ENCODE results near the gene AGPAT4. TPM values are rescaled to one million over a fixed set of nuclear protein-coding genes. Genes with fewer than 3 reads are reported as not detected.
"Not testable (repeated sequence)": the region's sequence is repeated elsewhere in the genome, so short reads cannot be mapped to it uniquely, and the experiment has no call there.

The AGPAT4 gene
- total RNA-seq, 2 experiments from 2014 or later, result 2.0 to 2.4 TPM

GRCh38 chr6:161212902-161213301, 61.0 kb downstream of the AGPAT4 start:
- ChIA-PET CTCF (no interaction called here), POLR2A (no interaction called here)

DNA sequence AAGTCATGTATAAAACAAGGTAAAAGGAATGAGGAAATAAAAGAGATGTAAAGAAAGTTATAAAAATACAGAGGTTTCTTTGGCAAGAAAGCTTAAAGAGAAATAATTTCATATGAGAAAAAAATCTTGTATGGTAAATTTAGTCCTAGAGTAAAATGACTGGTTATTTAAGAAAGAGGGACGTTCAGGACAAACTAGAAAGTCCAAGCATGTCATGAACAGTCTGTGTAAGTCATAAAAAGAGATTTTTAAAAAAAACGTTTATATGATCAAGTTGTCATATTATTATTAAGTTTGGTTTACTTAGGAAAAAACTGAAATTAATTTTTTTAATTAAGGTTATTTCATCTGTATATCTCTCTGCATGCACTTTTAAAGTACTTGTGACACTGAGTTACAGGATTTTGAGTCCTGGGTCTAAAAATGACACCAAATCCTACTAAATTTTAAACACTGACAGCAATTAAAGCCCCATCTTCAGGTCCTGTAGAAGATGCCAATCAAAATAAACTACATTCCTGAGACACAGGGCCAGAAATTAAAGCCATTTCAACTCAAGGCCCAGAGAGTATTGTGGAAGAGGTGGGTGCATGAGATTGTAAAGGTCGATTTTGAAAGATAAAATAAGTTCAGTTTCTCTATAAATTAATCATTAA, 62.4 kb downstream of the AGPAT4 start:
- CTCF ChIA-PET, result no interaction called here
- POLR2A ChIA-PET, result no interaction called here

DNA sequence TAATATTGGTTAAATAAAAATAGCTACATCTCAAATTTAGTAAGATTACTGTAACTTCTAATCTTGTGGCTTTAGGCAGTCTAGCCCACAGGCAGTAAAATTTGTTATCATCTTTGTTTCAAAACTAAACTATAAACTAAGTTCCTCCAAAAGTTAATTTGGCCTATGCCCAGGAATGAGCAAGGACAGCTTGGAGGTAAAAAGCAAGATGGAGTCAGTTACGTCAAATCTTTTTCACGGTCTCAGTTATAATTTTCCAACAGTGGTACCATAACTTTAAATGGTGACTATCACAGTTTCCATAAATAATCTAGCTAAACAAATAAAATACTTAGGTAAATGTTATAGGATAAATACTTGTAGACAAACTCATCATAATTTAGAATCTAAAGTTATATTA, 63.0 kb downstream of the AGPAT4 start:
- POLR2A ChIA-PET, result no interaction called here
- CTCF ChIA-PET, result no interaction called here

- ChIA-PET CTCF (no interaction called here), POLR2A (no interaction called here)
Observed at GRCh38 chr6:161207200-161207599, 66.7 kb downstream of the AGPAT4 start.

GRCh38 chr6:161204866-161205557, 68.8 kb downstream of the AGPAT4 start:
- CTCF ChIA-PET, result no interaction called here
- POLR2A ChIA-PET, result no interaction called here

DNA sequence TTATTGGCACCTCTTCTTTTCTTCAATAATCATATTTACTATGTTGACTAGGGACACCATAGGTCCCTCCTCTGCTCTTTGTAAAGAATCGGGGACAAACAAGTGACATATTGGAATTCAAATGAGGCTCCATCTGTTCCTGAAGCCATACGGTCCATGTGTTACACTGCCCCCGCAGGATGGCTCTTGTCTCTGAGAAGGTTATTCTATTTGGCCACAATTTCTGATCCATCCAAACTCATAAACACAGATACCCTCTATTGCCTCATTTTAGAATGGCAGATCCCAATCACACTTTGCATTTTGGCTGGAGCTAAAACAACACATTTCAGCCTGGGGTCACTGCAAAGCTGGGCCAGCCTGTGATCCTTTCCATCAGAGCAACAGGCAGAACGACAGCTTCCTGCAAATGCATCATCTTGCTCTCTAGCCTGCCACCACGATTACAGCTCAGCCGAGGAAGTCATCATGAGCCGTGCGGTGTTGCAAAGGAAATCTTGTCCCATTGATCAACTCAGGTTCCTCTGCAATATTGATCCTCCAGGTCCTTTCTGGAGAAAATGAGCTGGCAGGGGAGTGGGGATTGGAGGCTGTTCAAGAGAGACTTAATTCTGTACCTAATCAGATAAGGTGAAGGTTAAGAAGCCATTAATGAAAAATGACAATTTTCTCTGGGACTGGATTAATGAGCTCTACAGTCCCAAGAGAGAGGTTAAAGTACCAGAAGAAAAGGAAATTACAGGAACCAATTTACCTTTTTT, 73.1 kb downstream of the AGPAT4 start:
- CTCF ChIA-PET, result no interaction called here
- POLR2A ChIA-PET, result no interaction called here

DNA sequence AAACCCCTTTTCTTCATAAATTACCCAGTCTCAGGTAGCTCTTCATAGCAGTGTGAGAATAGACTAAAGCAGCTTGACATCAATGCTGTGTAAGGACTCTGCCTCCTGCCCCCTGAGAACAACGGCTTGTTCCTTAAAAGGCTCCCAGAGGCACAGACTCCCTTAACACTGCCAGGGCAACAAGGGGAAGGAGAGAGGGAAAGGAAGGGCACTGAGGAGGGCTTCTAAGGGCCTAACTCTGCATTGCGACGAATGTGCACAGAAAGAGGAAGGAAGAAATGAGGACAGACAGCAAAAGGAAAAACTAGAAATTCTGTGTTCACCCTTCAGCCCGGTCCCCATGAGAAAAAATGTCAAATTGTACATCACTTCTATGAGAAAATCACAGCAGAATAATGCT, 74.0 kb downstream of the AGPAT4 start:
- CTCF ChIA-PET, result no interaction called here
- POLR2A ChIA-PET, result no interaction called here

GRCh38 chr6:161198783-161199460, 74.9 kb downstream of the AGPAT4 start:
- CTCF ChIA-PET, result no interaction called here
- POLR2A ChIA-PET, result no interaction called here

DNA sequence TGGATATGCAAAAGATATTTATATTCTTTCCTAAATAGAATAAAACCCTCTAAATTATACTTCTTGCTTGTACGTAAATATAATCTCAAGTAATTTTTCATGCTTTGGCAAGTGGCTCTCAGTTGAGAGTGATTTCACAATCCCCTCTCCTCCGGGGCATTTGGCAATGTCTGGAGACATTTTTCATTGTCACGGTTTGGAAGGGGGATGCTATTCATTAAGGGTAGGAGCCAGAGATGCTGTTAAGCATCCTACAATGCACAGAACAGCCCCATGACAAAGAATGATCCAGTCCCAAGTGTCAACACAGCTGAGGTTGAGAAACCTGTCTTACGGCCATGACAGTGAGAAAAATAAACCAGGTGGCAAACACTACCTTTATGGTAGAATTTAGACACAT, 75.7 kb downstream of the AGPAT4 start:
- ChIA-PET CTCF (no interaction called here), POLR2A (no interaction called here)

DNA sequence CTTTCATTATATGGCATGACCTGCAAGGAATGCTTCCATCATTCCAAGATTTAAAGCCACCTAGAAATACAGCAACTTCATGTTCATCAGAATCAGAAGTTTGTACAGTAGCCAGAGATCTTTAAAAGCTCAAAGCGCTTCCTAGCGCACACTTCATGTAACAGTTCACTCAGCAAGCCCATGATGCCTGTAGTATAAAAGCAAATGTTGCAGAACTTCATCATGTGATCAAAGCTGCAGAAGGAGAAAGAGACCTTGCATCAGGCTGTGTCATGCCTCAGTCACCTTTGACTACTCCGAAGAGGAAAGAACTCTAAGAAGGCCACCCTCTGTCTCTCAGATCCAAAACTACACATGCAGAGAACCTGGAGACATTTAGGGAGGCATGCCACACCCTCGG, 78.5 kb downstream of the AGPAT4 start:
- POLR2A ChIA-PET, result no interaction called here
- CTCF ChIA-PET, result no interaction called here

DNA sequence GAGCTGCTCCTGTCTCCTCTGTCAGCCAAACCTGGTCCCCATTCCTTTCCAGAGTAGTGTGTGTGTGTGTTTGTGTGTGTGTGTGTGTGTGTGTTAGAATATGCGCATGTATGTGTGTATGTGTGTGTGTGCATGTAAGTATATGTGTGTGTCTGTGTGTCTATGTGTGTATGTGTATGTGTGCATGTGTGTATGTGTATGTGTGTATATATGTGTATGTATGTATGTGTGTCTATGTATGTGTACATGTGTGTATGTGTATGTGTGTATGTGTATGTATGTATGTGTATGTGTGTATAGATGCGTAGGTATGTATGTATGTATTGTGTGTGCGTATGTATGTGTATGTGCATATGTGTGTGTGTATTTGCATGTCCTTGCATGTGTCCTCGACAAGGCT, 79.5 kb downstream of the AGPAT4 start:
- CTCF ChIA-PET, result interaction anchor here (0.6 kb wide), 1 partner anchor 1593 kb away, joined by 3 read pairs; no protein-coding TSS in a partner anchor

DNA sequence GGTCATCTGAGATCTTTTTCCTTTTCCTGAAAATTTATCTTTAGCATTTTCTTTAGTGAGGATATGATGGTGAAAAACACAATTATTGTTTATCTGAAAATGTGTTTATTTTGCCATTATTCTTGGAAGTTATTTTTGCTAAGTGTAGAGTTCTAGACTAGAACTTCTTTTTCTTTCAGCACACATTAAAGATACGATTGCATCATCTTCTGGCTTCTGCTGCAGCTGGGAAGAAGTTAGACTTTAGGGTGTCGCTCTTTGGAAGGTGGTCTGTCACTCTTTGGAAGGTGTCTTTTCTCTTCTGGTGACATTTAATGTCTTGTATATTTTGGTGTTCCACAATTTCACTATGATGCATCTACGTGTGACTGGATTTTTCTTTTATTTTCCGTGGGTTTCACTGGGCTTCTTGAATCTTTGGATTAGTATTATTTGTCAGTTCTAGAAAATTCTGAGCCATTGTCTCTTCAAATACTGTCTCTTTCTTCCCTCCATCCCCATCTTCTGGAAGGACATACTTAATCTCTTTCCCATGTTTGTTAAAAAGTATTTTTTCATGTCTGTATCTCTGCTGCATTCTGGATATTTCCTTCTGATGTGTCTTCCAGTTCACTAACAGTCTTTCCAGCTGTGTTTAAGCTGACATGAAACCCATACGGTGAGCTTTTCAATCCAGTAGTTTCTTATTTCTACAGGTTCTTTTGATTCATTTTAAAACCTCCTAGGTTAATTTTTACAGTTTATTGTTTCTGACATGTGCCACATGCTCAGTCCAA, 81.0 kb downstream of the AGPAT4 start:
- POLR2A ChIA-PET, result no interaction called here

More for the DNA sequence above, 79.5 kb downstream of the AGPAT4 start:
- POLR2A ChIA-PET, result no interaction called here

DNA sequence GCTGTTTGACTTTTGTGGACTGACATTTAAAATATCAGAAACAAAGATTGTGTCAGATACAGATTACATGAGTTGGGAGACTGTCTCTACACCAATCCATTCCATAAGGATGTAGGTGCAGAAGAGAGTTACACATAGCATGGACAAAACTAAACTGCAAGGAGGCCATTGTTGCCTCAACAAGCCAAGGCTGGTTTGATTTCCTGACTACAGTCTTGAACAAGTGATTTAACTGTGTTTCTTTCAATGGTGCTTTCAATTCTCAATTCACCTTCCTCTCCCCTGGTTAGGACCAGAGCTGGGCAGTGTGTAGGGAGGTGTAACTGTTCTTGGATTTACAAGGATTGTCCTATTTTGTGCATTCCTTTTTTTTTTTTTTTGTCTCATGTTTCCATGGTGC, 82.2 kb downstream of the AGPAT4 start:
- ChIA-PET CTCF (no interaction called here), POLR2A (no interaction called here)

More for the DNA sequence above, 81.0 kb downstream of the AGPAT4 start:
- CTCF ChIA-PET, result no interaction called here

GRCh38 chr6:161191007-161191406, 82.9 kb downstream of the AGPAT4 start:
- CTCF ChIA-PET, result no interaction called here
- POLR2A ChIA-PET, result no interaction called here

- ChIA-PET CTCF (no interaction called here), POLR2A (no interaction called here)
Observed at GRCh38 chr6:161189891-161190290, 84.0 kb downstream of the AGPAT4 start.

GRCh38 chr6:161188547-161189465, 85.1 kb downstream of the AGPAT4 start:
- ChIA-PET CTCF (no interaction called here), POLR2A (no interaction called here)

DNA sequence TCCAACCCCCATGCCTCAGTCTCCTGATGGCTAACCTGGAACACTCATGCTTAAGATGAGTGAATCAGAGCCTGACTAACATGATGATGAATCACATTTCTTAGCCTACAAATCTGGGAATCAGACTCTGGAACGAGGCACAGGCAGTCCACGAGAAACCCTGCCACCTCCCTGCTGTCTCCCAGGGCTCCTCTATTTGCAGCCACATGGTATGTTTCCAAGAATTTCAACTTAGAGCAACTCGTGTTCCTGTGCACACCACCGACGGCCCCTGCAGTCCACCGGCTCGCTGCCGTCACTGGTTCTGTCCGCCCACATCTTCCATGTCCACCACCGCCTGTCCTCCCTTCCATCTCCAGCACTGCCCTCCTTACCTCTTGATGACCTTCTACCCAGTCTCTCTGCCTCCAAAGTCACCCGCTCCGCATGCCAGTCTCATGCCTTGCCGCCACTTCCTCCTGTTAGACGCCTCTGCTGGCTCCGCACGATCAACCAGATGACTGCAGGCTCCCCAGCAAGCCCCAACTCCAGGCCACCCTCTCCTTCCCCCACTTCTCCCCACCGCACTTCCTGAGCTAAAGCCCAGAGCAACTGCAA, 87.6 kb downstream of the AGPAT4 start:
- ChIA-PET CTCF (no interaction called here), POLR2A (no interaction called here)

DNA sequence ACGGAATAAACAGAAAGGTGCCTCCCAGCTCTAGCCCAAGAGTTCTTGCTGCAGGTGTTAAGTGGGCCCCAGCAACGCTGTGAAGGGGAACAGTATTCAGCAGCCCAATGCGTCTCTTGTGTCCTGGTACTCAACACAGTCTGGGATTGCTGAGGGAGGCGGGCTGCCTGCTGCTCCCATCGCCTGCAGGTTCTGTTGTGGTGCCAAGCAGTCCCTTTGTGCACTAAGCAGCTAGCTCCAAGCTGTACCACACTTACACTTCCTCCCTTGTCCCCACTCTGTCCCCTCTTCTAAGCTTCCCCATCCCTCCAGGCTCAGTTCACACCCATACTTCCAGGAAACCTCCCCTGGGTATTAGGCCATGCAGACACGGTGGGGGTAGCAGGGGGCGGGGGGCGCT, 92.7 kb downstream of the AGPAT4 start:
- ChIA-PET CTCF (no interaction called here), POLR2A (no interaction called here)

DNA sequence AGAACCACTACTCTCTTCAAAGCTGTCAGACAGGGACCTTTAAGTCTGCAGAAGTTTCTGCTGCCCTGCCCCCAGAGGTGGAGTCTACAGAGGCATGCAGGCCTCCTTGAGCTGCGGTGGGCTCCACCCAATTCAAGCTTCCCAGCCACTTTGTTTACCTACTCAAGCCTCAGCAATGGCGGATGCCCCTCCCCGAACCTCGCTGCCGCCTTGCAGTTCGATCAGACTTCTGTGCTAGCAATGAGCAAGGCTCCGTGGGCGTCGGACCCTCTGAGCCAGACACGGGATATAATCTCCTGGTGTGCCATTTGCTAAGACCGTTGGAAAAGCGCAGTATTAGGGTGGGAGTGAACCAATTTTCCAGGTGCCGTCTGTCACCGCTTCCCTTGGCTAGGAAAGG, 95.7 kb downstream of the AGPAT4 start:
- CTCF ChIA-PET, result not testable (repeated sequence)

More for the DNA sequence above, 95.7 kb downstream of the AGPAT4 start:
- POLR2A ChIA-PET, result not testable (repeated sequence)

Measured in activated CD8-positive, alpha-beta memory T cell treated with anti-CD3 and anti-CD28 coated beads for 36 hours (primary cell).